MM.1S (cell line): ENCODE results near the gene CLNK.

Experiments used
- CTCF ChIP-seq: fragments of 300-600 bp; sonication (generic); IDR thresholded peaks from 2 replicates; pipeline ENCODE4 v1.5.1; 2016; ENCODE audit warnings: antibody characterized with exemption, low read length, mixed read lengths
- EZH2phosphoT487 ChIP-seq: fragments of 300-600 bp; sonication (generic); IDR thresholded peaks from 2 replicates; pipeline ENCODE4 v1.6.1; 2018; ENCODE audit warnings: antibody characterized with exemption, low read length

DNA sequence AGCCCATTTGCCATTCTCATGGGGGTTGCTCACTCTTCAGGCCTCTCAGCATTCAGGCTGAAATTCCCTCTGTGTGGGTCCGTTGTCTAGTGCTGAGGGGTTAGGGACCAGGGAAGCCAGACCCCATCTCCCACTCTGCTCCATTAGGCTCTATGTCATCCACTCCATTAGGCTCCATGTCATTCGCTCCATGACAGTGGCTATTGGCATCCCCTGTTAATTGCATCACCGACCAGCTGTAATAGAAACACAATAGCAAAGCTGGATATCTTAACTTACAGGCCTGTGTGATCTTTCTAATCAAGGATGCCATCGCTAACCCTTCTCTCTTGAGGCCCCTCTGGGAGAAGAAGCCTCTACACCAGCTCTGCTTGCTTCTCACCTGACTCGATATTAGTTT lies 201.7 kb downstream of the CLNK start:
- no peak for TF ChIP-seq CTCF
- TF ChIP-seq EZH2phosphoT487: no peak
